K562 (cell line): ENCODE results near the gene SCN7A. TPM values are rescaled to one million over a fixed set of nuclear protein-coding genes. Genes with fewer than 3 reads are reported as not detected.

ENCODE experiments used
- ATAC-seq: fragments of 200-7000 bp; cut with Tn5 transposase; 3 replicates; pipeline ENCODE4 v1.9.1; 2020; ENCODE audit warnings: moderate library complexity
- BruUV-seq: library from RNA; stranded (reverse); fragments of 400-500 nt; replicated peaks from 2 replicates; lab custom pipeline; 2021; lab: Mats Ljungman, UMichigan
- CTCF ChIA-PET: fragments of 300-600 bp; formaldehyde crosslinking; extraction: SDS; loops from one replicate; lab custom pipeline; 2021; ENCODE audit warnings: low intra/inter-chr PET ratio; lab: Yijun Ruan, JAX
- POLR2A ChIA-PET: fragments of 300-600, 350-650 bp; sonication (Branson Sonifier 250); formaldehyde crosslinking; extraction: SDS; loops from one replicate; lab custom pipeline; 2021; ENCODE audit warnings: antibody characterized with exemption, inconsistent platforms; lab: Yijun Ruan, JAX
- DNase-seq, 4 experiments: peaks; one replicate each; pipeline versions ENCODE4 v3.0.0 to v3.0.0-alpha.2; 2011 to 2018; ENCODE audit warnings: low spot score in 3 of 4, mixed read lengths in 3 of 4; ENCODE audit errors: extremely low read depth in 1 of 4
- FAIRE-seq: peaks from 2 replicates; lab custom pipeline; 2011; peaks lifted over from hg19 to GRCh38; lab: Jason Lieb, UNC
- H2AFZ ChIP-seq: 2 replicates; pipeline ENCODE4 v1.6.0; 2011; ENCODE audit warnings: low read depth, low read length, control low read depth, inconsistent platforms
- H3K27ac ChIP-seq: fragments of 200-600 bp; 3 replicates; pipeline ENCODE4 v1.8.0; 2011; ENCODE audit warnings: low read depth, mild to moderate bottlenecking, control low read depth, inconsistent platforms, low read length, moderate library complexity, mixed read lengths; ENCODE audit errors: extremely low read depth
- H3K27me3 ChIP-seq, 2 experiments: fragments of 300-600 bp in 1 of 2; 2 replicates in 1 of 2; 3 replicates in 1 of 2; pipeline versions ENCODE4 v1.6.0 to v1.8.0; 2011; ENCODE audit warnings: inconsistent platforms in 2 of 2, low read length in 2 of 2, mild to moderate bottlenecking in 1 of 2, mixed read lengths in 1 of 2, moderate library complexity in 1 of 2; ENCODE audit not compliant: control insufficient read depth in 2 of 2, insufficient read depth in 2 of 2
- H3K36me3 ChIP-seq: fragments of 300-600 bp; 3 replicates; pipeline ENCODE4 v1.8.0; 2011; ENCODE audit warnings: mild to moderate bottlenecking, low read length, inconsistent platforms; ENCODE audit not compliant: control insufficient read depth, insufficient read depth
- H3K4me1 ChIP-seq, 2 experiments: fragments of 200-600 bp in 1 of 2; replicated peaks in 1 of 2; 2 replicates in 1 of 2; 3 replicates in 1 of 2; pipeline versions ENCODE4 v1.5.1 to v1.8.0; 2011; ENCODE audit warnings: inconsistent platforms in 2 of 2, low read length in 2 of 2, mild to moderate bottlenecking in 1 of 2, mixed read lengths in 1 of 2, moderate library complexity in 1 of 2; ENCODE audit not compliant: control insufficient read depth in 2 of 2, insufficient read depth in 2 of 2
- H3K4me2 ChIP-seq: 2 replicates; pipeline ENCODE4 v1.6.1; 2011; ENCODE audit warnings: low read length, control low read depth, inconsistent platforms, mixed read lengths; ENCODE audit not compliant: insufficient read depth
- H3K4me3 ChIP-seq: fragments of 200-600 bp; sonication (generic), shearing (Covaris generic); 2 replicates; pipeline ENCODE4 v1.5.1; 2016; ENCODE audit warnings: control low read depth, inconsistent platforms
- H3K79me2 ChIP-seq: fragments of 200-600 bp; 3 replicates; pipeline ENCODE4 v1.8.0; 2011; ENCODE audit warnings: low read length, inconsistent platforms; ENCODE audit not compliant: control insufficient read depth, insufficient read depth
- H3K9ac ChIP-seq, 2 experiments: 2 replicates each; pipeline versions ENCODE4 v1.6.0 to v1.6.1; 2011; ENCODE audit warnings: low read depth in 2 of 2, low read length in 2 of 2, control low read depth in 1 of 2, inconsistent platforms in 1 of 2, mild to moderate bottlenecking in 1 of 2, mixed read lengths in 1 of 2; ENCODE audit not compliant: insufficient read depth in 1 of 2
- H3K9me1 ChIP-seq: one replicate; pipeline ENCODE4 v1.6.0; 2011; ENCODE audit warnings: inconsistent platforms, mild to moderate bottlenecking, low read length, moderate library complexity; ENCODE audit not compliant: control insufficient read depth, insufficient read depth
- H3K9me3 ChIP-seq: replicated peaks from 2 replicates; pipeline ENCODE4 v1.5.1; 2011; ENCODE audit warnings: low read depth, low read length, inconsistent platforms; ENCODE audit not compliant: control insufficient read depth, insufficient read depth
- H4K20me1 ChIP-seq: replicated peaks from 2 replicates; pipeline ENCODE4 v1.6.1; 2011; ENCODE audit warnings: low read length, inconsistent platforms, mixed read lengths; ENCODE audit not compliant: control insufficient read depth, insufficient read depth
- CBX2 ChIP-seq: fragments of 200-600 bp; sonication (generic); IDR thresholded peaks from one replicate; pipeline ENCODE4 v1.6.1; 2012; ENCODE audit warnings: mild to moderate bottlenecking, low read length, inconsistent platforms; ENCODE audit not compliant: insufficient read depth, poor library complexity, severe bottlenecking
- CHCHD3 ChIP-seq: fragments of 250-450 bp; sonication (Bioruptor Pico); IDR thresholded peaks from 2 replicates; pipeline ENCODE4 v2.1.2; 2022; ENCODE audit warnings: mild to moderate bottlenecking
- MCM7 ChIP-seq, 2 experiments: fragments of 450-650 bp; IDR thresholded peaks; 2 replicates each; pipeline ENCODE4 v1.6.1; 2016 to 2018
- PHF21A ChIP-seq: fragments of 450-650 bp; IDR thresholded peaks from 2 replicates; pipeline ENCODE4 v1.6.1; 2017; ENCODE audit warnings: low read depth, borderline replicate concordance
- POLR2A ChIP-seq: fragments of 450-650 bp; conservative IDR thresholded peaks from 2 replicates; pipeline ENCODE4 v1.6.1; 2016
- RBM25 ChIP-seq: fragments of 200-400 bp; formaldehyde crosslinking; IDR thresholded peaks from 2 replicates; pipeline ENCODE4 v1.6.1; 2018; ENCODE audit warnings: low read length, low read depth, moderate library complexity; ENCODE audit not compliant: severe bottlenecking
- RUNX1 ChIP-seq: sonication (generic); IDR thresholded peaks from 2 replicates; pipeline ENCODE4 v1.6.1; 2016; ENCODE audit warnings: antibody characterized with exemption, low read depth
- SRF ChIP-seq, 2 experiments: fragments of 250-450, 450-650 bp in 1 of 2; sonication (Bioruptor Pico) in 1 of 2; sonication (generic) in 1 of 2; formaldehyde crosslinking; IDR thresholded peaks; 2 replicates each; pipeline versions ENCODE4 v1.5.0 to v1.5.1; 2020 to 2022; ENCODE audit warnings: mild to moderate bottlenecking in 1 of 2, missing genetic modification reagents in 1 of 2
- TRIM24 ChIP-seq, 2 experiments: fragments of 450-650 bp; IDR thresholded peaks; 2 replicates each; pipeline ENCODE4 v1.6.1; 2016
- ZNF184 ChIP-seq: sonication (generic); formaldehyde crosslinking; IDR thresholded peaks from 2 replicates; pipeline ENCODE4 v1.5.0; 2020; ENCODE audit warnings: missing genetic modification reagents
- ZNF436 ChIP-seq: fragments of 250-450, 450-650 bp; sonication (Bioruptor Pico); formaldehyde crosslinking; IDR thresholded peaks from 2 replicates; pipeline ENCODE4 v1.7.0; 2020; ENCODE audit warnings: mild to moderate bottlenecking
- WGBS: fragments of 100-300 bp; shearing (Covaris generic); methylation state at CpG from one replicate; pipeline ENCODE4 v1.1.6; 2016; ENCODE audit warnings: low coverage, mixed read lengths; ENCODE audit not compliant: insufficient coverage; ENCODE audit errors: missing lambda C conversion rate; 5-methylcytosine and 5-hydroxymethylcytosine counted together
- in situ Hi-C: fragments of 300-500 bp; cut with MboI; formaldehyde crosslinking; loops from 4 replicates; pipeline ENCODE4 v1.15.0; 2018; ENCODE audit warnings: inconsistent platforms, mixed read lengths
- intact Hi-C: fragments of 100-400 bp; cut with micrococcal nuclease; formaldehyde crosslinking; loops from 2 replicates; pipeline ENCODE4 v1.14.2; 2022
- polyA plus RNA-seq, 8 experiments: library from polyadenylated mRNA; depleted of rRNA in 4 of 8; stranded (reverse) in 5 of 8; unstranded in 3 of 8; fragments of >200 nt; fragmentation: Nextera tagmentation in 2 of 8; fragmentation: Illumina TruSeq in 1 of 8; extraction: Ambion mirVana in 2 of 8; extraction: Trizol in 1 of 8; gene quantifications; 2 replicates each; pipeline versions ENCODE4 v1.2.1 to v1.2.3, GENCODE V29; 2011 to 2014; ENCODE audit warnings: inconsistent platforms in 1 of 8, missing spikeins in 1 of 8
- total RNA-seq, 7 experiments: library from RNA; depleted of rRNA in 6 of 7; stranded (reverse); fragments of >200 nt in 6 of 7; fragmentation: Illumina TruSeq in 2 of 7; extraction: Trizol in 2 of 7; gene quantifications; 2 replicates each; pipeline versions ENCODE4 v1.2.1 to v1.2.3, GENCODE V29; 2011 to 2021; ENCODE audit warnings: low replicate concordance in 1 of 7
- TF ChIP-seq, protein P1 (sequence below): fragments of 450-650 bp; formaldehyde crosslinking; IDR thresholded peaks from 2 replicates; pipeline ENCODE4 v1.4.0; 2022; ENCODE audit warnings: missing genetic modification characterization
- TF ChIP-seq, protein P2 (sequence below): IDR thresholded peaks from 2 replicates; pipeline ENCODE4 v1.6.1; 2016; ENCODE audit warnings: missing genetic modification characterization, missing compliant biosample characterization
- TF ChIP-seq, protein P3 (sequence below): fragments of 250-450 bp; sonication (Bioruptor Pico); IDR thresholded peaks from 2 replicates; pipeline ENCODE4 v1.8.0; 2021; ENCODE audit warnings: moderate library complexity, mild to moderate bottlenecking, inconsistent platforms
- TF ChIP-seq, protein P4 (sequence below): fragments of 450-650 bp; formaldehyde crosslinking; IDR thresholded peaks from 2 replicates; pipeline ENCODE4 v1.4.0; 2020; ENCODE audit warnings: mild to moderate bottlenecking

SCN7A gene
- total and polyA plus RNA-seq, 9 of the 15 experiments (the other 6 are each of a cell fraction or from before 2014, with no cell fraction given): under 0.01 to 0.05 (median 0.03) TPM; not detected in 3

DNA sequence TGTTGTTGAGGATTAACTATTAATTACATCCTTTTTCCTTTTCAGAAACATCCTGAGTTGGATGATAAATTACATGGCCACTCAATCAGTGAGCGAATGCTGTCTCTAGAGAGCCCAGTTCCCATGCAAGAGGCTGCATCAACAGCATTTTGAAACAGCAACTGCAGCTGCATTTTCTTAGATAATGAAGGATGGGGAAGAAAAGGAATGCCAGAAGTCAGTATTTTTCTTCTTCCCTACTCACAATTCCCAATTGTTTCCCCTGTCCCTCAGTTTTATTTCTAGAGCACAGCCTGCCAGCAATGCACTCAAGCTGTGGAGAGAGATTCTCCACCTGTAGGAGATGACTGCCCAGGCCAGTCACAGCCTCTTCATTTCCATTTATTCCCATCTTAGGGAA lies 6.9 kb downstream of the SCN7A start:
- in situ Hi-C loops: no loop called here
- Histone ChIP-seq H3K36me3 (no peaks in the 10 kb centered on the region), H3K4me2 (no peak overlapping the region), H3K9me1 (no peaks in the 10 kb centered on the region), H3K79me2 (no peaks in the 10 kb centered on the region), H3K4me1 (peaks cover 0 to 9% of the 10 kb centered on the region in 2 experiments; a peak in 2 of 5 replicates), H4K20me1 (no peaks in the 10 kb centered on the region), H3K9ac (no peak overlapping the region)
- BruUV-seq: no TSS peak
- WGBS: 0% methylated on average over 1 of the region's 1 CpG
- CTCF ChIA-PET: no interaction called here
- no peak for TF ChIP-seq RBM25
- TF ChIP-seq ZNF436: no peak
- no peak for TF ChIP-seq MCM7 (IDR thresholded peaks at IDR 0.05)
- TF ChIP-seq TRIM24 (IDR thresholded peaks at IDR 0.05): no peak
- no peak for TF ChIP-seq POLR2A
- no peak for TF ChIP-seq PHF21A
- TF ChIP-seq CHCHD3 (CRISPR knock-in tag): no peak
- TF ChIP-seq, protein P1, sequence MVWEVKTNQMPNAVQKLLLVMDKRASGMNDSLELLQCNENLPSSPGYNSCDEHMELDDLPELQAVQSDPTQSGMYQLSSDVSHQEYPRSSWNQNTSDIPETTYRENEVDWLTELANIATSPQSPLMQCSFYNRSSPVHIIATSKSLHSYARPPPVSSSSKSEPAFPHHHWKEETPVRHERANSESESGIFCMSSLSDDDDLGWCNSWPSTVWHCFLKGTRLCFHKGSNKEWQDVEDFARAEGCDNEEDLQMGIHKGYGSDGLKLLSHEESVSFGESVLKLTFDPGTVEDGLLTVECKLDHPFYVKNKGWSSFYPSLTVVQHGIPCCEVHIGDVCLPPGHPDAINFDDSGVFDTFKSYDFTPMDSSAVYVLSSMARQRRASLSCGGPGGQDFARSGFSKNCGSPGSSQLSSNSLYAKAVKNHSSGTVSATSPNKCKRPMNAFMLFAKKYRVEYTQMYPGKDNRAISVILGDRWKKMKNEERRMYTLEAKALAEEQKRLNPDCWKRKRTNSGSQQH (CRISPR knock-in tag): no peak
- no peak for TF ChIP-seq ZNF184 (CRISPR knock-in tag)
- TF ChIP-seq, protein P2, sequence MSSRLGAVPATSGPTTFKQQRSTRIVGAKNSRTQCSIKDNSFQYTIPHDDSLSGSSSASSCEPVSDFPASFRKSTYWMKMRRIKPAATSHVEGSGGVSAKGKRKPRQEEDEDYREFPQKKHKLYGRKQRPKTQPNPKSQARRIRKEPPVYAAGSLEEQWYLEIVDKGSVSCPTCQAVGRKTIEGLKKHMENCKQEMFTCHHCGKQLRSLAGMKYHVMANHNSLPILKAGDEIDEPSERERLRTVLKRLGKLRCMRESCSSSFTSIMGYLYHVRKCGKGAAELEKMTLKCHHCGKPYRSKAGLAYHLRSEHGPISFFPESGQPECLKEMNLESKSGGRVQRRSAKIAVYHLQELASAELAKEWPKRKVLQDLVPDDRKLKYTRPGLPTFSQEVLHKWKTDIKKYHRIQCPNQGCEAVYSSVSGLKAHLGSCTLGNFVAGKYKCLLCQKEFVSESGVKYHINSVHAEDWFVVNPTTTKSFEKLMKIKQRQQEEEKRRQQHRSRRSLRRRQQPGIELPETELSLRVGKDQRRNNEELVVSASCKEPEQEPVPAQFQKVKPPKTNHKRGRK (tag): no peak
- TF ChIP-seq CBX2: no peak
- TF ChIP-seq, protein P3, sequence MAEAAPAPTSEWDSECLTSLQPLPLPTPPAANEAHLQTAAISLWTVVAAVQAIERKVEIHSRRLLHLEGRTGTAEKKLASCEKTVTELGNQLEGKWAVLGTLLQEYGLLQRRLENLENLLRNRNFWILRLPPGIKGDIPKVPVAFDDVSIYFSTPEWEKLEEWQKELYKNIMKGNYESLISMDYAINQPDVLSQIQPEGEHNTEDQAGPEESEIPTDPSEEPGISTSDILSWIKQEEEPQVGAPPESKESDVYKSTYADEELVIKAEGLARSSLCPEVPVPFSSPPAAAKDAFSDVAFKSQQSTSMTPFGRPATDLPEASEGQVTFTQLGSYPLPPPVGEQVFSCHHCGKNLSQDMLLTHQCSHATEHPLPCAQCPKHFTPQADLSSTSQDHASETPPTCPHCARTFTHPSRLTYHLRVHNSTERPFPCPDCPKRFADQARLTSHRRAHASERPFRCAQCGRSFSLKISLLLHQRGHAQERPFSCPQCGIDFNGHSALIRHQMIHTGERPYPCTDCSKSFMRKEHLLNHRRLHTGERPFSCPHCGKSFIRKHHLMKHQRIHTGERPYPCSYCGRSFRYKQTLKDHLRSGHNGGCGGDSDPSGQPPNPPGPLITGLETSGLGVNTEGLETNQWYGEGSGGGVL (CRISPR knock-in tag): no peak
- TF ChIP-seq, protein P4, sequence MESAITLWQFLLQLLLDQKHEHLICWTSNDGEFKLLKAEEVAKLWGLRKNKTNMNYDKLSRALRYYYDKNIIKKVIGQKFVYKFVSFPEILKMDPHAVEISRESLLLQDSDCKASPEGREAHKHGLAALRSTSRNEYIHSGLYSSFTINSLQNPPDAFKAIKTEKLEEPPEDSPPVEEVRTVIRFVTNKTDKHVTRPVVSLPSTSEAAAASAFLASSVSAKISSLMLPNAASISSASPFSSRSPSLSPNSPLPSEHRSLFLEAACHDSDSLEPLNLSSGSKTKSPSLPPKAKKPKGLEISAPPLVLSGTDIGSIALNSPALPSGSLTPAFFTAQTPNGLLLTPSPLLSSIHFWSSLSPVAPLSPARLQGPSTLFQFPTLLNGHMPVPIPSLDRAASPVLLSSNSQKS: no peak
- no peak for TF ChIP-seq SRF (CRISPR knock-in tag; IDR thresholded peaks at IDR 0.05)
- TF ChIP-seq RUNX1: no peak
- TF ChIP-seq, all 486 proteins: peak for 0
- no peak overlapping the region for H3K27ac ChIP-seq
- ATAC-seq: no peak
- DNase-seq: no peak
- no peak for FAIRE-seq
- intact Hi-C loops: no loop called here
- H3K9me3 ChIP-seq: no peaks in the 10 kb centered on the region
- H3K27me3 ChIP-seq: no peaks in the 10 kb centered on the region
- H2AFZ ChIP-seq: no peak overlapping the region
- no peak overlapping the region for H3K4me3 ChIP-seq
- POLR2A ChIA-PET: no interaction called here
